IMR-90 (cell line): ENCODE measurements around the gene GLRB. TPM values are rescaled to one million over a fixed set of nuclear protein-coding genes. Genes with fewer than 3 reads are reported as not detected.

ENCODE experiments used
- ATAC-seq: fragments of 200-7000 bp; cut with Tn5 transposase; 2 replicates; pipeline ENCODE4 v1.9.1; 2020; ENCODE audit warnings: low read depth, mild to moderate bottlenecking, moderate library complexity
- BruUV-seq: library from RNA; stranded (reverse); fragments of 400-500 nt; replicated peaks from 2 replicates; lab custom pipeline; 2021; lab: Mats Ljungman, UMichigan
- CTCF ChIA-PET: fragments of 300-600 bp; formaldehyde crosslinking; extraction: SDS; loops from one replicate; lab custom pipeline; 2021; ENCODE audit warnings: antibody characterized with exemption; lab: Yijun Ruan, JAX
- POLR2A ChIA-PET: fragments of 300-600 bp; sonication (Branson Sonifier 250); formaldehyde crosslinking; loops from one replicate; lab custom pipeline; 2022; ENCODE audit warnings: antibody characterized with exemption; ENCODE audit not compliant: unreplicated experiment; lab: Charles Lee
- DNase-seq: peaks from one replicate; pipeline ENCODE4 v3.0.0; 2013
- H2AFZ ChIP-seq: replicated peaks from 2 replicates; pipeline ENCODE3; 2013; ENCODE audit warnings: low read length, mild to moderate bottlenecking; ENCODE audit not compliant: poor library complexity
- H2AK5ac ChIP-seq: 2 replicates; pipeline ENCODE4 v1.6.1; 2013; ENCODE audit warnings: low read depth, low read length, inconsistent platforms
- H2AK9ac ChIP-seq: replicated peaks from 2 replicates; pipeline ENCODE3; 2013; ENCODE audit warnings: mild to moderate bottlenecking, low read depth, low read length, moderate library complexity; ENCODE audit not compliant: poor library complexity
- H2BK120ac ChIP-seq: 2 replicates; pipeline ENCODE4 v1.6.1; 2013; ENCODE audit warnings: low read depth, low read length, inconsistent platforms
- H2BK15ac ChIP-seq: 3 replicates; pipeline ENCODE4 v1.6.1; 2013; ENCODE audit warnings: low read depth, low read length, inconsistent platforms
- H2BK20ac ChIP-seq: 2 replicates; pipeline ENCODE4 v1.6.1; 2013; ENCODE audit warnings: low read depth, mild to moderate bottlenecking, inconsistent platforms, low read length, moderate library complexity
- H2BK5ac ChIP-seq: 2 replicates; pipeline ENCODE4 v1.6.1; 2013; ENCODE audit warnings: mild to moderate bottlenecking, low read depth, low read length, inconsistent platforms; ENCODE audit not compliant: poor library complexity, severe bottlenecking
- H3K14ac ChIP-seq: replicated peaks from 2 replicates; pipeline ENCODE4 v1.6.1; 2013; ENCODE audit warnings: low read depth, low read length, inconsistent platforms
- H3K18ac ChIP-seq: 2 replicates; pipeline ENCODE4 v1.6.1; 2013; ENCODE audit warnings: low read depth, low read length, control low read depth
- H3K23ac ChIP-seq: 2 replicates; pipeline ENCODE4 v1.6.1; 2013; ENCODE audit warnings: low read depth, low read length, inconsistent platforms
- H3K27ac ChIP-seq: 2 replicates; pipeline ENCODE4 v1.5.1; 2013; ENCODE audit warnings: mild to moderate bottlenecking, control low read depth, low read length; ENCODE audit not compliant: insufficient read depth
- H3K27me3 ChIP-seq: 2 replicates; pipeline ENCODE4 v1.6.1; 2013; ENCODE audit warnings: low read length; ENCODE audit not compliant: control insufficient read depth, insufficient read depth
- H3K36me3 ChIP-seq: 2 replicates; pipeline ENCODE4 v1.6.1; 2013; ENCODE audit warnings: low read length, mixed read lengths; ENCODE audit not compliant: control insufficient read depth, insufficient read depth
- H3K4ac ChIP-seq: 2 replicates; pipeline ENCODE4 v1.6.1; 2013; ENCODE audit warnings: low read depth, low read length, inconsistent platforms
- H3K4me1 ChIP-seq: 2 replicates; pipeline ENCODE4 v1.6.1; 2013; ENCODE audit warnings: low read length, mixed read lengths; ENCODE audit not compliant: control insufficient read depth, insufficient read depth
- H3K4me2 ChIP-seq: 2 replicates; pipeline ENCODE4 v1.6.1; 2013; ENCODE audit warnings: low read depth, mild to moderate bottlenecking, control low read depth, low read length, moderate library complexity
- H3K4me3 ChIP-seq: 2 replicates; pipeline ENCODE4 v1.5.1; 2013; ENCODE audit warnings: low read depth, mild to moderate bottlenecking, control low read depth, low read length, moderate library complexity; ENCODE audit not compliant: insufficient read depth
- H3K56ac ChIP-seq: 2 replicates; pipeline ENCODE4 v1.6.1; 2013; ENCODE audit warnings: low read length, inconsistent platforms; ENCODE audit not compliant: insufficient read depth; ENCODE audit errors: extremely low read depth
- H3K79me1 ChIP-seq, 2 experiments: 2 replicates each; pipeline ENCODE4 v1.6.1; 2013; ENCODE audit warnings: low read length in 2 of 2, inconsistent platforms in 1 of 2, low read depth in 1 of 2
- H3K9ac ChIP-seq: 2 replicates; pipeline ENCODE4 v1.6.1; 2013; ENCODE audit warnings: low read depth, low read length, control low read depth
- H3K9me1 ChIP-seq: 2 replicates; pipeline ENCODE4 v1.6.1; 2013; ENCODE audit warnings: low read length, inconsistent platforms; ENCODE audit not compliant: insufficient read depth
- H3K9me3 ChIP-seq: 2 replicates; pipeline ENCODE4 v1.6.1; 2013; ENCODE audit warnings: low read length; ENCODE audit not compliant: control insufficient read depth, insufficient read depth
- H4K20me1 ChIP-seq: 2 replicates; pipeline ENCODE4 v1.6.1; 2013; ENCODE audit warnings: low read length, inconsistent platforms; ENCODE audit not compliant: insufficient read depth
- H4K5ac ChIP-seq: 2 replicates; pipeline ENCODE4 v1.6.1; 2013; ENCODE audit warnings: mild to moderate bottlenecking, low read depth, low read length, control low read depth
- H4K8ac ChIP-seq, 2 experiments: 2 replicates each; pipeline ENCODE4 v1.6.1; 2013; ENCODE audit warnings: low read depth in 2 of 2, low read length in 2 of 2, control low read depth in 1 of 2, inconsistent platforms in 1 of 2
- H4K91ac ChIP-seq: 2 replicates; pipeline ENCODE4 v1.6.1; 2013; ENCODE audit warnings: low read depth, low read length, inconsistent platforms; ENCODE audit not compliant: insufficient read depth
- BHLHE40 ChIP-seq: fragments of 150-350 bp; IDR thresholded peaks from 2 replicates; pipeline ENCODE4 v1.6.1; 2016; ENCODE audit warnings: mild to moderate bottlenecking, low read depth, low read length
- CEBPB ChIP-seq: IDR thresholded peaks from 2 replicates; pipeline ENCODE4 v1.6.1; 2012; ENCODE audit warnings: low read depth, low read length, improper control_type of control experiment
- CHD1 ChIP-seq: IDR thresholded peaks from 2 replicates; pipeline ENCODE4 v1.6.1; 2012; ENCODE audit warnings: low read depth, low read length, improper control_type of control experiment
- MAFK ChIP-seq: IDR thresholded peaks from 2 replicates; pipeline ENCODE4 v1.6.1; 2012; ENCODE audit warnings: low read depth, low read length, improper control_type of control experiment
- MAZ ChIP-seq: IDR thresholded peaks from 2 replicates; pipeline ENCODE4 v1.6.1; 2012; ENCODE audit warnings: low read depth, mild to moderate bottlenecking, low read length, improper control_type of control experiment, moderate library complexity, borderline replicate concordance
- NFE2L2 ChIP-seq: fragments of 150-350 bp; IDR thresholded peaks from 2 replicates; pipeline ENCODE4 v1.6.1; 2016; ENCODE audit warnings: low read depth, mild to moderate bottlenecking, low read length
- POLR2A ChIP-seq: IDR thresholded peaks from 2 replicates; pipeline ENCODE4 v1.6.1; 2012; ENCODE audit warnings: mild to moderate bottlenecking, low read depth, low read length
- RFX5 ChIP-seq: IDR thresholded peaks from 2 replicates; pipeline ENCODE4 v1.8.0; 2012; ENCODE audit warnings: low read depth, mild to moderate bottlenecking, low read length, moderate library complexity
- WGBS, 2 experiments: methylation state at CpG; one replicate each; pipeline versions ENCODE4 v1.1.5 to v1.1.7; 2013; ENCODE audit warnings: missing lambda C conversion rate in 2 of 2; ENCODE audit not compliant: insufficient read length in 1 of 2; ENCODE audit errors: extremely low coverage in 2 of 2; 5-methylcytosine and 5-hydroxymethylcytosine counted together
- dilution Hi-C: fragments of 300-500 bp; cut with HindIII; formaldehyde crosslinking; loops from one replicate; pipeline ENCODE4 v1.14.3; 2018; ENCODE audit warnings: low sequenced_read_pairs; ENCODE audit not compliant: unreplicated experiment
- in situ Hi-C: fragments of 300-500 bp; cut with MboI; formaldehyde crosslinking; loops from 3 replicates; pipeline ENCODE4 v1.14.3; 2019; ENCODE audit warnings: low sequenced_read_pairs, inconsistent platforms, mixed read lengths
- intact Hi-C: fragments of 100-400 bp; cut with micrococcal nuclease; formaldehyde crosslinking; loops from 2 replicates; pipeline ENCODE4 v1.10.0; 2022
- polyA plus RNA-seq, 3 experiments: library from polyadenylated mRNA; depleted of rRNA; stranded (reverse); fragments of >200 nt; gene quantifications; 2 replicates each; pipeline ENCODE4 v1.2.3, GENCODE V29; 2012; ENCODE audit warnings: low replicate concordance in 1 of 3
- total RNA-seq: library from RNA; depleted of rRNA; stranded (reverse); fragments of >200 nt; gene quantifications from 2 replicates; pipeline ENCODE4 v1.2.3, GENCODE V29; 2012
- TF ChIP-seq, protein P1 (sequence below): fragments of 150-350 bp; IDR thresholded peaks from 2 replicates; pipeline ENCODE4 v1.6.1; 2017; ENCODE audit warnings: mild to moderate bottlenecking, antibody characterized with exemption, low read length, low read depth
- TF ChIP-seq, protein P2 (sequence below): conservative IDR thresholded peaks from 2 replicates; pipeline ENCODE4 v1.5.1; 2012; ENCODE audit warnings: mild to moderate bottlenecking, low read depth, low read length, improper control_type of control experiment

GLRB gene
- total and polyA plus RNA-seq, 2 of the 4 experiments (the other 2 are of a cell fraction) = 3.0 to 3.2 TPM

DNA sequence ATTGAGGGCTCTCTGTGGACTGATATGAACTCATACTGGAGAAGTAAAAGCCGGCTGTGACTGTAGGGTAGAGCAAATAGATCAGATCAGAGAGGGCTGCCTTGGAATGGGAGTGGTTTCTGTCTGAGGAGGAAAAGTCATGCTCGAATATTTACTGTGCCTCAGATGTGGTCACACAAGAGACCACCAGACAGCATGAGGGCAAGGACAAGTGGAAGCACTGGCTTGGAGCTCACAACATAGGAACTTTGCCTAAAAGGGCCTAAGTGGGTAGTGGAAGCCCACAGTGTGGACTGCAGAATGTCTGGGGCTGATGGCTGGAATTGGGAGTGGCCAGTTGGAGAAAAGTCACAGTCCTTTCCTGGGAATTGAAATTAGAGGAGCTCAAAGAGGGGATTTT lies 19.8 kb downstream of the GLRB start:
- no peak overlapping the region for H2BK20ac ChIP-seq
- no peak overlapping the region for H2BK120ac ChIP-seq
- no TSS peak for BruUV-seq
- H3K4me3 ChIP-seq = no peak overlapping the region
- H3K23ac ChIP-seq = no peak overlapping the region
- H3K27me3 ChIP-seq = no peaks in the 10 kb centered on the region
- H2BK5ac ChIP-seq = no peak overlapping the region
- no peak overlapping the region for H4K8ac ChIP-seq
- intact Hi-C loops (no loop called here), in situ Hi-C loops (no loop called here), dilution Hi-C loops (no loop called here)
- TF ChIP-seq, protein P1, sequence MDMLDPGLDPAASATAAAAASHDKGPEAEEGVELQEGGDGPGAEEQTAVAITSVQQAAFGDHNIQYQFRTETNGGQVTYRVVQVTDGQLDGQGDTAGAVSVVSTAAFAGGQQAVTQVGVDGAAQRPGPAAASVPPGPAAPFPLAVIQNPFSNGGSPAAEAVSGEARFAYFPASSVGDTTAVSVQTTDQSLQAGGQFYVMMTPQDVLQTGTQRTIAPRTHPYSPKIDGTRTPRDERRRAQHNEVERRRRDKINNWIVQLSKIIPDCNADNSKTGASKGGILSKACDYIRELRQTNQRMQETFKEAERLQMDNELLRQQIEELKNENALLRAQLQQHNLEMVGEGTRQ = no peak
- TF ChIP-seq MAFK = no peak
- TF ChIP-seq CEBPB = no peak
- no peak for TF ChIP-seq BHLHE40
- no peak for TF ChIP-seq POLR2A
- TF ChIP-seq RFX5 = no peak
- TF ChIP-seq, protein P2, sequence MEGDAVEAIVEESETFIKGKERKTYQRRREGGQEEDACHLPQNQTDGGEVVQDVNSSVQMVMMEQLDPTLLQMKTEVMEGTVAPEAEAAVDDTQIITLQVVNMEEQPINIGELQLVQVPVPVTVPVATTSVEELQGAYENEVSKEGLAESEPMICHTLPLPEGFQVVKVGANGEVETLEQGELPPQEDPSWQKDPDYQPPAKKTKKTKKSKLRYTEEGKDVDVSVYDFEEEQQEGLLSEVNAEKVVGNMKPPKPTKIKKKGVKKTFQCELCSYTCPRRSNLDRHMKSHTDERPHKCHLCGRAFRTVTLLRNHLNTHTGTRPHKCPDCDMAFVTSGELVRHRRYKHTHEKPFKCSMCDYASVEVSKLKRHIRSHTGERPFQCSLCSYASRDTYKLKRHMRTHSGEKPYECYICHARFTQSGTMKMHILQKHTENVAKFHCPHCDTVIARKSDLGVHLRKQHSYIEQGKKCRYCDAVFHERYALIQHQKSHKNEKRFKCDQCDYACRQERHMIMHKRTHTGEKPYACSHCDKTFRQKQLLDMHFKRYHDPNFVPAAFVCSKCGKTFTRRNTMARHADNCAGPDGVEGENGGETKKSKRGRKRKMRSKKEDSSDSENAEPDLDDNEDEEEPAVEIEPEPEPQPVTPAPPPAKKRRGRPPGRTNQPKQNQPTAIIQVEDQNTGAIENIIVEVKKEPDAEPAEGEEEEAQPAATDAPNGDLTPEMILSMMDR = no peak
- no peak for TF ChIP-seq NFE2L2
- TF ChIP-seq MAZ = no peak
- TF ChIP-seq CHD1 = no peak
- H3K9me1 ChIP-seq = no peaks in the 10 kb centered on the region
- no peak overlapping the region for H4K5ac ChIP-seq
- no peak overlapping the region for H3K4me2 ChIP-seq
- no peak overlapping the region for H3K14ac ChIP-seq
- H3K79me1 ChIP-seq = no peaks in the 10 kb centered on the region
- no peaks in the 10 kb centered on the region for H3K36me3 ChIP-seq
- H3K9me3 ChIP-seq = no peaks in the 10 kb centered on the region
- no peak overlapping the region for H3K56ac ChIP-seq
- no peak overlapping the region for H2AK5ac ChIP-seq
- ATAC-seq (no peak), DNase-seq (no peak)
- H2AK9ac ChIP-seq = no peak overlapping the region
- POLR2A ChIA-PET = no interaction called here
- H3K9ac ChIP-seq = no peak overlapping the region
- H2AFZ ChIP-seq = no peak overlapping the region
- no peak overlapping the region for H3K18ac ChIP-seq
- 71% methylated on average over 1 of the region's 2 CpGs; no CpG with 5 or more reads in 1 of the 2 experiments for WGBS, 2 experiments
- H3K4me1 ChIP-seq = no peaks in the 10 kb centered on the region
- no peak overlapping the region for H2BK15ac ChIP-seq
- no peaks in the 10 kb centered on the region for H4K20me1 ChIP-seq
- no peak overlapping the region for H3K4ac ChIP-seq
- no peak overlapping the region for H3K27ac ChIP-seq
- CTCF ChIA-PET = no interaction called here
- H4K91ac ChIP-seq = no peak overlapping the region
